Naive thymus-derived CD4-positive, alpha-beta T cell (primary cell): ENCODE data around the gene PANX2. TPM values are rescaled to one million over a fixed set of nuclear protein-coding genes. Genes with fewer than 3 reads are reported as not detected.

Source experiments
- ATAC-seq: fragments of 150-1000 bp; cut with Tn5 transposase; 2 replicates; pipeline ENCODE4 v1.10.0; 2021; ENCODE audit warnings: mild to moderate bottlenecking, moderate library complexity
- CTCF ChIA-PET: fragments of 350-600 bp; sonication (Branson Sonifier 250); formaldehyde crosslinking; loops from one replicate; lab custom pipeline; 2021; ENCODE audit warnings: antibody characterized with exemption; lab: Charles Lee
- POLR2A ChIA-PET: fragments of 350-600 bp; sonication (Branson Sonifier 250); formaldehyde crosslinking; loops from one replicate; lab custom pipeline; 2021; ENCODE audit warnings: antibody characterized with exemption, inconsistent platforms; lab: Charles Lee
- DNase-seq, 9 donors: peaks; one replicate each; pipeline versions ENCODE4 v3.0.0 to v3.0.0-alpha.2; 2020 to 2022; ENCODE audit warnings: mixed read lengths in 1 of 9
- H3K27ac ChIP-seq: one replicate; pipeline ENCODE4 v1.7.0; 2013; ENCODE audit warnings: mild to moderate bottlenecking, low read depth, low read length, moderate library complexity
- H3K27me3 ChIP-seq, 2 donors: one replicate each; pipeline ENCODE4 v1.7.0; 2013; ENCODE audit warnings: low read length in 2 of 2, mild to moderate bottlenecking in 2 of 2, moderate library complexity in 2 of 2; ENCODE audit not compliant: control insufficient read depth in 2 of 2, insufficient read depth in 2 of 2
- H3K36me3 ChIP-seq, 3 experiments: 1 replicate in 2 of 3; 2 replicates in 1 of 3; pipeline ENCODE4 v1.7.0; 2013; ENCODE audit warnings: low read length in 3 of 3, mild to moderate bottlenecking in 3 of 3, moderate library complexity in 1 of 3; ENCODE audit not compliant: insufficient read depth in 3 of 3, control insufficient read depth in 2 of 3
- H3K4me1 ChIP-seq, 2 donors: one replicate each; pipeline ENCODE4 v1.7.0; 2013; ENCODE audit warnings: low read length in 2 of 2, mild to moderate bottlenecking in 2 of 2, moderate library complexity in 1 of 2; ENCODE audit not compliant: control insufficient read depth in 2 of 2, insufficient read depth in 2 of 2
- H3K4me3 ChIP-seq: 2 replicates; pipeline ENCODE4 v1.7.0; 2013; ENCODE audit warnings: mild to moderate bottlenecking, low read length
- H3K9me3 ChIP-seq, 3 experiments: 1 replicate in 2 of 3; 2 replicates in 1 of 3; pipeline ENCODE4 v1.7.0; 2013; ENCODE audit warnings: low read length in 3 of 3; ENCODE audit not compliant: control insufficient read depth in 2 of 3
- H3K27ac Mint-ChIP-seq, 9 donors: one replicate each; pipeline ENCODE4 v1.8.0; 2020 to 2022; ENCODE audit warnings: mixed read lengths in 9 of 9, mild to moderate bottlenecking in 8 of 9, moderate library complexity in 5 of 9, inconsistent platforms in 2 of 9
- H3K27me3 Mint-ChIP-seq, 5 donors: one replicate each; pipeline ENCODE4 v1.8.0; 2021 to 2022; ENCODE audit warnings: mixed read lengths in 5 of 5, mild to moderate bottlenecking in 1 of 5
- H3K36me3 Mint-ChIP-seq, 5 donors: one replicate each; pipeline ENCODE4 v1.8.0; 2020 to 2022; ENCODE audit warnings: mixed read lengths in 5 of 5, mild to moderate bottlenecking in 3 of 5, inconsistent platforms in 1 of 5
- H3K4me1 Mint-ChIP-seq, 7 donors: one replicate each; pipeline ENCODE4 v1.8.0; 2020 to 2022; ENCODE audit warnings: mixed read lengths in 7 of 7, mild to moderate bottlenecking in 3 of 7, inconsistent platforms in 1 of 7
- H3K4me3 Mint-ChIP-seq, 10 donors: one replicate each; pipeline ENCODE4 v1.8.0; 2020 to 2022; ENCODE audit warnings: mild to moderate bottlenecking in 10 of 10, mixed read lengths in 10 of 10, moderate library complexity in 6 of 10, inconsistent platforms in 2 of 10
- H3K9me3 Mint-ChIP-seq, 11 donors: one replicate each; pipeline ENCODE4 v1.8.0; 2020 to 2022; ENCODE audit warnings: mixed read lengths in 11 of 11, mild to moderate bottlenecking in 4 of 11, inconsistent platforms in 1 of 11, moderate library complexity in 1 of 11
- intact Hi-C, 2 donors: fragments of 100-400 bp; cut with micrococcal nuclease; formaldehyde crosslinking; loops; one replicate each; pipeline ENCODE4 v1.15.1; 2023
- polyA plus RNA-seq, 2 donors: library from polyadenylated mRNA; unstranded; fragments of 300-500 nt; fragmentation: Illumina TruSeq; gene quantifications; one replicate each; pipeline ENCODE4 v1.2.3, GENCODE V29; 2021
- total RNA-seq, 6 experiments: library from RNA in 5 of 6; stranded (reverse) in 5 of 6; gene quantifications; 1 replicate in 5 of 6; 2 replicates in 1 of 6; pipeline ENCODE4 v1.2.3 and lab custom pipeline; 2021 to 2026

Gene PANX2
- total and polyA plus RNA-seq, 7 experiments from 2014 or later, result 0.27 to 2.0 (median 0.66) TPM; not detected in 4

DNA sequence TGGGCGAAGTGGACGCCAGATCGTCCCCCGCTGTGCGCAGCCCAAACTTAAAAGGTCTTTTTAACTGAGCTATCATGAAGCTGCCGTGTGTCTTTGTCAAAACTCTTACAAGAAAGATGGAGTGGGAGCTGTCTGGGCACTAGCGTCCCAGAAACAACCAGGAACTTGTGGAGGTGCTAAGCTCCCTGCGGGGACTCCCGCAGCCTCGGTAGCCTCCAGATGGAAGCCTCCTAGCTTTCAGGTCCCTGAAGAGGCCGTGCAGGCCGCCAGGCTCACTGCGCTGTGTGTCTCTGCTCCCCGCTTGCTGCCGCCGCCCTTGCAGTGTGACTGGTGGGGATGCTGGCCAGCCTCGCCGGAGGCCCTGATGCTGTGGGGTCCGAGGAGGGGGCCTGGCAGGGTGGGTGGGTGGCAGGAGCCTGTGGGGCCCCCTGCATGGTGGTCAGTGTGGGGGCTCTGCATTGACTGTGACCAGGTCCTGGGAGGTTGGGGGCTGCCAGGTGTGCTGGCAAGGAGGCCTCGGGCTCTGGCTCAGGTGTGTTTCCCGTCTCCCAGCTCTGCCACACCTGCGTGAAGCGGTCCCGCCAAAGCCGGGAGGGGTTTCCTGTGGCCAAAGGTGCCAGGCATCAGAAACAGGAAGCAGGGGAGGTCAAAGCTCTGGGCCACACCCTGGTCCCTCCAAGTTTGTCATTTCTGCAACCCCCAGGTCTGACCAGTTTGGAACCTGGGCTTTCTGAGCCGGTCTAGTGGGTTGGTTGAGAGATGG lies 16.4 kb downstream of the PANX2 start:
- Mint-ChIP-seq H3K27ac (peak overlapping the region; percentile 82 to 98 (median 96)), H3K4me3 (peak overlapping the region; percentile 88 to 98 (median 94)), H3K27me3 (peaks cover 0 to 6% (median 0%) of the 10 kb centered on the region in 5 donors), H3K4me1 (peaks cover 15 to 45% (median 32%) of the 10 kb centered on the region in 7 donors), H3K9me3 (no peaks in the 10 kb centered on the region), H3K36me3 (peaks cover 0 to 10% (median 0%) of the 10 kb centered on the region in 5 donors)
- H3K9me3 ChIP-seq, result no peaks in the 10 kb centered on the region
- ChIA-PET POLR2A (interaction anchor here (0.6 to 1.6 kb wide), 4 partner anchors 11 to 434 kb away, joined by 3 to 5 read pairs (median 3); partner anchors contain the start of gene PANX2), CTCF (no interaction called here)
- ATAC-seq, result no peak
- no peaks in the 10 kb centered on the region for H3K27me3 ChIP-seq
- peak overlapping the region; percentile 78 for H3K27ac ChIP-seq
- H3K36me3 ChIP-seq, result no peaks in the 10 kb centered on the region
- no peak for DNase-seq
- intact Hi-C loops, result no loop called here
- peaks cover 32 to 36% of the 10 kb centered on the region in 2 donors for H3K4me1 ChIP-seq
- H3K4me3 ChIP-seq, result peak overlapping the region; percentile 68

DNA sequence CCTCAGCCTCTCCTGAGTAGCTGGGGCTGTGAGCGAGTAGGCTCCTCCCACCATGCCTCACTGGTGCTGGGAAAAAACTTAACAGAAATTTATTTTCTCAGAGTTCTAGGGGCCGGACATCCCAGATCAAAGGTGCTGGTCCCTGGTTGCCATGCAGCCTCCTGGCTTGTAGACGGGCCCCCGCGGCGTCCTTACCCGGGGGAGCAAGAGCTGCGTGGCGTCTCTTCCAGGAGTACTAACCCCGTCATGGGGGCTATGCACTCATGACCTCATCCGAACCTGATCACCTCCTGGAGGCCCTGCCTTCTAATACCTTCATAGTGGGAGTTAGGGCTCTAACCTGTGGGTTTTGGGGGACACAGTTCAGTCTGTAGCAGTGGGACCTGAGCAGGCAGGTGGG lies 17.8 kb downstream of the PANX2 start:
- ChIA-PET POLR2A (interaction anchor here (0.6 to 0.7 kb wide), 2 partner anchors 13 to 60 kb away, joined by 3 read pairs; no protein-coding TSS in a partner anchor), CTCF (interaction anchor here (0.7 kb wide), 1 partner anchor 180 kb away, joined by 3 read pairs; no protein-coding TSS in a partner anchor)
- DNase-seq, result no peak
- Histone ChIP-seq H3K27ac (peak overlapping the region; percentile 98), H3K27me3 (no peaks in the 10 kb centered on the region), H3K4me1 (peaks cover 46% of the 10 kb centered on the region in 2 donors), H3K36me3 (peaks cover 0 to under 1% (median 0%) of the 10 kb centered on the region in 3 experiments), H3K4me3 (no peak overlapping the region), H3K9me3 (no peaks in the 10 kb centered on the region)
- Mint-ChIP-seq H3K27ac (peak overlapping the region in 8 of 9 donors; percentile 26 to 100 (median 79)), H3K4me3 (peak overlapping the region in 6 of 10 donors; percentile 6 to 96 (median 36)), H3K36me3 (peaks cover 0 to 12% (median 0%) of the 10 kb centered on the region in 5 donors), H3K27me3 (peaks cover 0 to 6% (median 0%) of the 10 kb centered on the region in 5 donors), H3K9me3 (no peaks in the 10 kb centered on the region), H3K4me1 (peaks cover 25 to 58% (median 39%) of the 10 kb centered on the region in 7 donors)
- intact Hi-C loops, result no loop called here
- no peak for ATAC-seq

DNA sequence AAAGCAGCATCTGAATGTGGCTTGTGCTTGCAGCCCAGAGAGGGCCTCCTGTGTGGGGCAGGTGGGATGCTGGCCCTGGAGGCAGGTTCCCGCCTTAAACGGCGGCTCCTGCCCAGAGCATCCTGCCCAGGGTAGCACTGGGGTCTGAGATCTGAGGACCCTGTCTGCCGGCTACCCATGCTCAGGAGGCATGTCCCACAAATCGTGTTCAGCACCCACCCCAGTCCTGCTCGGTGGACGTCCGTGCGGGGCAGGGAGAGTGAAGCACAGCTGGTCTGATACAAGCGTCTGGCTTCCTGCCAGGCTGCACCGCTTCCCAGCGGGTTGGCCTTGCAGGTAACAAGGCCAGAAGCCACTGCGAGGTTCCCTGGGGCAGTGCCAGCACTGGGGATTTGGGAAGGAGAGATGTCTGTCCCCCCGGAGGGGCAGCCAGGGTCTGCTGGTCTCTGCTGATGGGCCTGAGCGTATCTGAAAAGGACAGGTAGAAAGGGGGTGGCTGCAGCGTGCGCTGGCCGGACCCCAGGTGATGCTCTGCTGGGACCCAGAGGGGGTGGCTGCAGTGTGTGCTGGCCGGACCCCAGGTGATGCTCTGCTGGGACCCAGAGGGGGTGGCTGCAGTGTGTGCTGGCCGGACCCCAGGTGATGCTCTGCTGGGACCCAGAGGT lies 18.8 kb downstream of the PANX2 start:
- intact Hi-C loops, result no loop called here
- CTCF ChIA-PET, result interaction anchor here (1.1 to 3.1 kb wide), 2 partner anchors 41 to 53 kb away, joined by 3 to 14 read pairs; no protein-coding TSS in a partner anchor
- Mint-ChIP-seq H3K4me1 (peaks cover 25 to 58% (median 39%) of the 10 kb centered on the region in 7 donors), H3K27ac (peak overlapping the region; percentile 94 to 100 (median 99)), H3K9me3 (no peaks in the 10 kb centered on the region), H3K4me3 (peak overlapping the region; percentile 49 to 96 (median 92)), H3K36me3 (peaks cover 0 to 12% (median 0%) of the 10 kb centered on the region in 5 donors), H3K27me3 (peaks cover 0 to 4% (median 0%) of the 10 kb centered on the region in 5 donors)
- peak overlapping the region; percentile 98 for H3K27ac ChIP-seq
- no peaks in the 10 kb centered on the region for H3K27me3 ChIP-seq
- H3K4me3 ChIP-seq, result peak overlapping the region; percentile 56
- ATAC-seq (no peak), DNase-seq (no peak)
- peaks cover 46 to 52% of the 10 kb centered on the region in 2 donors for H3K4me1 ChIP-seq
- POLR2A ChIA-PET, result interaction anchor here (1.1 to 3.3 kb wide), 8 partner anchors 12 to 438 kb away, joined by 3 to 20 read pairs (median 6); partner anchors contain the start of gene ARSA
- H3K9me3 ChIP-seq, result no peaks in the 10 kb centered on the region
- peaks cover 0 to 10% (median under 1%) of the 10 kb centered on the region in 3 experiments for H3K36me3 ChIP-seq

DNA sequence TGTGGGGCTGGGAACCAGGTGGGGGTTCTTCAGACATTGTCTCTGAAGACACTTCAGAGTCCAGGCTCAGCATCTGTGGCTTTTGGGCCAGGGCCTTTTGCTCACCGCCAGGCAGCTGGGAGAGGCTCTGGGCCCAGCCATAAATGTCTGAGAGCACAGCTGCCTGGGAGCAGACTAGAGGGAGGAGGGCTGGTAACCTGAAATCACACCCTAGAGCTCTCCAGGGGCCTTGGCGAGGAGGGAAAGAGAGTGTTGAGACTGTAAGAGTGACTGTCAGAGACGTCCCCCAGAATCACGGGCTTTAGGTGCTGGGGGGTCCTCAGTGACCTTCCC lies 19.3 kb downstream of the PANX2 start:
- H3K36me3 Mint-ChIP-seq, result peaks cover 0 to 12% (median 0%) of the 10 kb centered on the region in 5 donors
- CTCF ChIA-PET, result interaction anchor here (1.1 to 3.1 kb wide), 2 partner anchors 41 to 53 kb away, joined by 3 to 14 read pairs; no protein-coding TSS in a partner anchor
- ATAC-seq (no peak), DNase-seq (no peak)
- Histone ChIP-seq H3K27ac (peak overlapping the region; percentile 98), H3K27me3 (no peaks in the 10 kb centered on the region), H3K36me3 (peaks cover 0 to 15% (median 3%) of the 10 kb centered on the region in 3 experiments), H3K4me1 (peaks cover 46 to 52% of the 10 kb centered on the region in 2 donors), H3K9me3 (no peaks in the 10 kb centered on the region), H3K4me3 (peak overlapping the region; percentile 56)
- H3K27me3 Mint-ChIP-seq, result peaks cover 0 to 2% (median 0%) of the 10 kb centered on the region in 5 donors
- H3K9me3 Mint-ChIP-seq, result no peaks in the 10 kb centered on the region
- peak overlapping the region; percentile 94 to 100 (median 99) for H3K27ac Mint-ChIP-seq
- intact Hi-C loops, result loop anchor here (1.0 to 10.0 kb wide), 13 partner anchors 10 to 431 kb away; partner anchors contain the start of genes ALG12 (in 1 of the 2), CRELD2 (in 1 of the 2), NCAPH2 (in 1 of the 2) and PANX2 (in 1 of the 2)
- H3K4me1 Mint-ChIP-seq, result peaks cover 25 to 54% (median 36%) of the 10 kb centered on the region in 7 donors
- H3K4me3 Mint-ChIP-seq, result peak overlapping the region; percentile 90 to 96 (median 92)
- POLR2A ChIA-PET, result interaction anchor here (1.1 to 3.3 kb wide), 10 partner anchors 10 to 438 kb away, joined by 3 to 20 read pairs (median 6); partner anchors contain the start of gene ARSA

DNA sequence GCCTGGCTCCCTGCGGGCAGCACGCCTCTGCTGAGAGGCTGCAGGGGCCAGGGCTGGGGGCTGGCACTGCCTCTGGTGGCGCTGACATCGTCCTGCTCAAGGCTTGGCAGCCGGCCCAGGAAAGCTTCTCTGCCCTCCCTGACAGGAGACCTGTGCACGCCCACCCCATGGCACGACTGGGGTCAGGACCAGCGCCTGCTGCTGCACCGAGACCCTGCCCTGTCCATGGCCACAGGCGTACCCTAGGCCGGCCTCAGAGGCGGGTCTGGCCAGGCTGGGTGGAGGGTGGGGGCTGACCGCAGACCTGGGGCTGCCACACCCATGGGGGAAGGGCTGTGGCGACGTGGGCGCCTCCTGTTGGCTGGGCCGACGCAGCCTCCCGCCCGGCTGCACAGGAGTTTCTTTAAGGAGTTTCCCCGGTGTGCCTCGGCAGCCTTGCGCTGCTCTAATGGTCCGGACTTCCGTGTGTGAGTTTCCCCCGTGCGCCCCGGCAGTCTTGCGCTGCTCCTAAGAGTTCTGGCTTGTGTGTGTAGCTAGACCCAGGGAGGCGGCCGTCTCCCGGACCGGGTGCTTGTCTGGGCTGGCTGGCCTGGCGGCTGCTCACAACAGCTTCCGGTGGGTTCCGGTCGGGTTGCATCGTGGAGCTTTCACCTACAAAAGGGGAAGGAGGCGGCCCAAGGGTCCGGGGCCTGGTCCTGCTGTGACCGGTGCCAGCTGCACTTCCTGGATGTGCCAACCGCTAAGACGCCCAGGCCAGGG lies 19.8 kb downstream of the PANX2 start:
- H3K36me3 ChIP-seq, result peaks cover 0 to 20% (median 3%) of the 10 kb centered on the region in 3 experiments
- DNase-seq, result peak; percentile 73 to 88 (median 84)
- H3K27me3 ChIP-seq, result no peaks in the 10 kb centered on the region
- H3K4me3 ChIP-seq, result peak overlapping the region; percentile 56
- ChIA-PET CTCF (interaction anchor here (1.0 to 3.1 kb wide), 4 partner anchors 18 to 52 kb away, joined by 3 to 14 read pairs (median 4); no protein-coding TSS in a partner anchor), POLR2A (interaction anchor here (0.6 to 3.3 kb wide), 18 partner anchors 10 to 437 kb away, joined by 3 to 20 read pairs (median 5); partner anchors contain the start of genes ARSA, HDAC10, LMF2 and NCAPH2)
- H3K27ac ChIP-seq, result peak overlapping the region; percentile 98
- Mint-ChIP-seq H3K9me3 (no peaks in the 10 kb centered on the region), H3K36me3 (peaks cover 0 to 12% (median 0%) of the 10 kb centered on the region in 5 donors), H3K27ac (peak overlapping the region; percentile 94 to 100 (median 99)), H3K27me3 (peaks cover 0 to 2% (median 0%) of the 10 kb centered on the region in 5 donors), H3K4me1 (peaks cover 25 to 53% (median 35%) of the 10 kb centered on the region in 7 donors), H3K4me3 (peak overlapping the region; percentile 90 to 96 (median 92))
- intact Hi-C loops, result loop anchor here (1.0 to 10.0 kb wide), 13 partner anchors 10 to 430 kb away; partner anchors contain the start of genes ALG12 (in 1 of the 2), CRELD2 (in 1 of the 2), NCAPH2 (in 1 of the 2) and PANX2 (in 1 of the 2)
- no peaks in the 10 kb centered on the region for H3K9me3 ChIP-seq
- ATAC-seq, result peak; percentile 66
- peaks cover 46 to 48% of the 10 kb centered on the region in 2 donors for H3K4me1 ChIP-seq
